Effector CD4-positive, alpha-beta T cell (primary cell): ENCODE results near the gene SPECC1.
"Not testable (repeated sequence)": the region's sequence is repeated elsewhere in the genome, so short reads cannot be mapped to it uniquely, and the experiment has no call there.

Experiments
- DNase-seq: peaks from one replicate; pipeline ENCODE4 v3.0.0-alpha.2; 2020

SPECC1 gene

DNA sequence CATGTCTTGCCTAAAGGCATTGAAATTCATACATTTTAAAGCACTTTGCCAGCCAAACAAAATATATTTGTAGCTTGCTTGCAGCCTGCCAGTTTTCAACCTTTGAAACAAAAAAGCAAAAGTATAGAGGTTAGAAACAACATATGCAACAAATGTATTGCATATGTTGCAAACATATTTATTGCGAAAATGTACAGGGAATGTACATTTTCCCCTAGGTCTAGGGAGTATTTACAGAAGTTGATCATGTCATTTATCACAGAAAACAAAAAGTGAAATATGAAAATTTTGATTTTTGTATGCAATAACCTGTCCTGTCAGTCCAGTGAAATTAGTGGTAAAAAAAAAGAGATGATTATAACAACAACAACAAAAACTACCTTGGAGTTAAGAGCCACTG, 171.5 kb downstream of the SPECC1 start:
- DNase-seq, result no peak

DNA sequence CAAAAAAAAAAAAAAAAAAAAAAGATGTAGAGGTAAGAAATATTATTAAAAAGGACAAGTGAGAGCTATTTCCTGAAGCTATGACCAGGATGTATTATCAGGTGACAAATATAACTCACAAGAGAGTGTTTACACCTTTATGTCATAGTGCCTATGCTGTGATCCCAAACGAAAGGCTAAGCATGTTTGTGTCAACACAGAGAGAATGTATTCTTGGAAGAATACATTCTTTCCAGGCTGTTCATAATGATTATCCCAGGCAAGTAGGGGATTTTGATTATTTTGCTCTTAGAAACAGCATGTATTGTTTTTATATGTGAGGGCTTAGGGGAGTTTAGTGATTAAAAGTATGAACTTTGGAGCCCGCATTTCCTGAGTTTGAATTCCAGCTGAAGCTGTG, 175.0 kb downstream of the SPECC1 start:
- DNase-seq, result no peak

DNA sequence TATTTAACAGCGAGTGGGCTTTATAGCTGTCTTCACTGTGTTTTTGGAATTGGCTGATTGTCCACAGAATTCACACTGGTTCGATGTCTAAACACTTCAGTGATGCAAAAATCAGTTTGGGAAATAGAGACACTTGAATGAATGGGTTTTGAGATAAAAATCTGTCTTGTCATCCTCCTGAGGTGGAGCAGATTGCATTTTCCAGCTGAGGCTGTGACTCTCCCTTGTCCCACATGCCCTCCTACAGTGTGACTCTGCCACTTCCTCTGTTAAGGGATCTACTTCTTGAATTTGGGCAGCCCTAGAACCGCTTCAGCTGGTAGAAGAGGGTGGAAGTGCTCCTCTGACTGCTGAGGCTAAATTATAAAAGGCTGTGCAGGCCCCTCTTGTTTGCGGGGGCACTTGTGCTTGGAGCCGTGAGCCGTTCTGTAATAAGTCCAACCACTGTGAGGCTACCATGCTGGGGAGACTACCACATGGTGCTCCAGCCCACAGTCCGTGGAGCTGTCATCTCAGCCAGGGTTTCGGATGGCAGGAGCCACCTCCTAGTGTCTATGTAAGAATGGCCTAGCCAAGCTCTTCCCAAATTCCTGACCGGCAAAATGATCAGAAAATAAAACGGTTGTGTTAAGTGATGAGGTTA, 175.9 kb downstream of the SPECC1 start:
- no peak for DNase-seq

DNA sequence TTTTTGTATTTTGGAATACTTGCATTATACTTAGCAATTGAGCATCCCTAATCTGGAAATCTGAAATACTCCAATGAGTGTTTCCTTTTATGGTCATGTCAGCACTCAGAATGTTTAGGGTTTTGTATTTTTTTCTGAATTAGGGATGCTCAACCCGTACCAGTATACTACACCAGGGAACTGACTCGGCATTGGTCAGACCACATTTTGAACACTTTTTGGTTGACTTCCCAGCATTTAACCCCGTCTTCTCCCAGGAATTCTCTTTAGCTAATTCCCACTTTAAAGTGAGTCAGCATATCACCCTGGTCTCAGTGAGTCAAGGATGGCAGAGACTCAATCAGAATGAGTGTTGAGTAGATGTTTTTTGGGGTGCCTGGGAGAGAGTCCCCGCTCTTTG, 177.9 kb downstream of the SPECC1 start:
- no peak for DNase-seq

DNA sequence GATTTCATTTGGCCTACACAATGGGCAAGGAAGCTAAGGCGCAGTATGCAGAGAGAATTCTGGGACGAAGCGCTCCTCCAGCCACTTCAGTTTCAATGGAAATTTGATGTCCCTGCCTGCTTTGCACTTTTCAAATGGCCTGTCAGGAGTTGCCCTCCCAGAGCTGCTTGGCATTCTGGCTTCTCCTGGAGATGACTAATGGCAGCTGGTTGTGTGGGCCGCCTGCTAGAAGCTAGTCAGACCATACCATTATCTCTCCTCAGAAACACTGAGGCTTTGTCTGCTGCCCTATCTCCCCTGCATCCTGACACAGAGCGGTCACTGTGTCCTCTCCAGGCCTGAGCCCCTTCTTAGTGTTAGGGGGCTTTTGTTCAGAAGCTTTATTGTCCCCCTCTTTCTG, 180.1 kb downstream of the SPECC1 start:
- DNase-seq, result no peak

DNA sequence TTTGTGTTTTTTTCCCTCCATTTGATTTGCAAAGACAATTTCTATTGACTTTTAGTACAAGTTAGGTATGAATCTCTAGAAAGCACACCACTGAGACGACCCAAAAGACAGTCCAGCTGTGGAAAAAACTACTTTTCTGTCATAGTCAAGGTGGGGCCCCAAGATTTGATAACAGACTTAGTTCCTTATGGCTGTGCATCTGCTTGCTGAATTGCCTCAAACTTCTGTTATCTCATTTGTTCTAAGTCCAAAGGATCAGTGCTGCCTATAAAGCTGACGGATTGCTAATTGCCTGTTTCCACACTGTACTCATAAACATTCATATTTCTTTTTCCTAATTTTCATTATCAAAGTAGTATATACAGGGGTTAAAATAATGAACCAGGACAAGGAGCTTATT, 180.8 kb downstream of the SPECC1 start:
- DNase-seq, result no peak

DNA sequence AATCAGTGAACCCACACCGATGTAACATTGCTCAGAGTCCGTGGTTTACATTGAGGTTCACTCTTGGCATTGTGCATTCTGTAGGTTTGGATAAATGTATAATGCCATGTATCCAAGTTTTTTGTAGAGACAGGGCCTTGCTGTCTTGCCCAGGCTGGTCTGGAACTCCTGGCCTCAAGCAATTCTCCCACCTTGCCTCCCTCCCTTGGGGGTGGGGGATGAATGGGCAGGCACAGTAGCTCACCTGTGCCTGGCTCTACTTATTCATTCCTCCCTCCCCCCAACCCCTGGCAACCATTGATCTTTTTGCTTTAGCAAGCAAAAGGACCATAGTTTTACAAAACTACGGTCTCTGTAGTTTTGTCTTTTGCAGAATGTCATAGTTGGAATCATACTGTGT, 181.4 kb downstream of the SPECC1 start:
- DNase-seq, result no peak

DNA sequence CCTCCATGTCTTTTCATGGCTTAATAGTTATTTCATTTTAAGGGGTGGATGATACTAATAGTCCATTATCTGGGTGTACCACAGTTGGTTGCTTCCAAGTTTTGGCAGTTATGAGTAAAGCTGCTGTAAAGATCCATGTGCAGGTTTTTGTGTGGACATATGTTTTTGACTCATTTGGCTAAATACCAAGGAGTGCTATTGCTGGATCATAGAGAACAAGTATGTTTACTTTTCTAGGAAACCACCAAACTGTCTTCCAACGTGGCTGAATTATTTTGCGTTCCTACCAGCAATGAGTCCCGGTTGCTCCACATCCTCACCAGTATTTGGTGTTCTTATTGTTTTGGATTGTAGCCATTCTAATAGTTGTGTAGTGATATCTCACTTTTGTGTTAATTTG, 181.9 kb downstream of the SPECC1 start:
- no peak for DNase-seq

DNA sequence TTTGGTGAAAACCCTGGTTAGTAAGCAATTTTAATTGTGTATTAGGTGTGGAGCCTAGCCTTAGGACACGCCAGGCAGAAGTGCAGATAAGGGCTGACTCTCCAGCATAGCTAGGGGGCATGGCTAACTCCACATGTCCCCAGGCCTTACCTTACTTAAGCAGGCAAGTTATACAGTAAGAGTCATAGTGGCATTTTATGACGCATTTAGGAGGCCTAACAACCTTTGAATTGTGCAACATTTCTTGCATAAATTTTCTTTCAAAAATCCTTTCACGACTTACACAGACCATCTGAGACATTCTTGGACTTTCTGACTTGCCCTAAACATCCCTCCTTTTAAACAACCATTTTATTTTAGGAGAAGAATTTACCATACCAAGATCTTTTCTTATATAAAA, 187.1 kb downstream of the SPECC1 start:
- not testable (repeated sequence) for DNase-seq

DNA sequence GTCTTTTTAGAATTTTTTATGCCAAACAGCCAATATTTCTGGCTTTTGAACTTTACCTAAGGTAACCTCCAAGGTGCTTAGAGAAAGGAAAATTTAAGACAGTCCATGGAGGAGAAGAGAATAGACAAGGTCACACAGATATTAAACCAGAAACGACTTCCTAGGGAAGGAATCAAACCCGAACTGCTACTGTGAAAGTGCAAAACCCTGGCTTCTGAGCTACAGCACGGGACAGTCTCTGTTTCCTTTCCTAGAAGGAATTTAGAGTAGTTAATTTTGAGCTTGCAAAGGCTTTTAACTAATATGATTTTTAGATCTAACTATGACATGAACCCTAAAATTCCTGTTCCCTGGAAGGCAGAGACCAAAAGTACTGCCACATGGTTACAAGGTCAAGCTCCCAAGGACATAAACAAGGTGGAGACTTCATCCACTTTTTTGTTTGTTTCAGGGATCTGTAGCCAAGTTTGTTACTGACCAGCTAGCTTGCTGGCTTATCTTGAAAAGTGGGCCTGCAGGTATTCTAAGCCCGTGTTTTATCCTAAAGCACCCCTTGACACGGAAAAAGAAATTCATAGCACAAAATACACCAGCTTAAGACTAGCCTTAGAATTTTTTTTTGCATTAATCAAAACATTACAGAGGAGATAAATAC, 188.2 kb downstream of the SPECC1 start:
- no peak for DNase-seq

DNA sequence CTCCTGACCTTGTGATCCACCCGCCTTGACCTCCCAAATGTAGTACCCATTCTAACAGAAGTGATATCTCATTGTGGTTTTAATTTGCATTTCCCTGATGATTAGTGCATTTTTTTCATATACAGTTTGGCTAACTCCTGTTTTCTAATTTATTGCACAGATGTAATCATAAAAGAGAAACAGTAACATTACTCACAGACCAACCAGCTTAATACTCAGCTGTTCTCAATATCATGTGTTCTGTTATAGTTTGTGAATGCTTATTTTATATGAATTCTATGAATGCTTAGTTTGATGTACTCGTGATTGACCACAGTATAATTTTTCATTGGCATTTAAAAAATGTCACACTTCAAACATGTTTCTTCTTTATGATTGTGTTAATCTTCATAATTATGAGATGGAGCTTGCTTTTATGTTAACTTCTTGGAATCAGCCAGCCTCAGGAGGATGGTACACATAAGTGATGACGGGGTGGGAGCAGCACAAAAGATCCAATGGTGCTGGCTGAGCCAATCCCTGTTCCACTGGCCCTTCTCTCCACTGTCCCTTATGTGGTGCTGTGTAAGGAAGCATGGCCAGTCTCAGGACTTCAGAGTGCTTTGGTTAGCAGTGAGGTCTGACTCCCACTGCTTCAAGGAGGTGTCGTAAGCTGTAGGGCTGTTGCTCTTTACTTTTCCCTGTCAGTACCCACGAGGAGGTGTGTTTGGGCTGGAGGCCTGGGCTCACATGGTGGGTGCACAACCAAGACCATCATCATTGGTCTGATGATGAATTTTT, 191.0 kb downstream of the SPECC1 start:
- no peak for DNase-seq

DNA sequence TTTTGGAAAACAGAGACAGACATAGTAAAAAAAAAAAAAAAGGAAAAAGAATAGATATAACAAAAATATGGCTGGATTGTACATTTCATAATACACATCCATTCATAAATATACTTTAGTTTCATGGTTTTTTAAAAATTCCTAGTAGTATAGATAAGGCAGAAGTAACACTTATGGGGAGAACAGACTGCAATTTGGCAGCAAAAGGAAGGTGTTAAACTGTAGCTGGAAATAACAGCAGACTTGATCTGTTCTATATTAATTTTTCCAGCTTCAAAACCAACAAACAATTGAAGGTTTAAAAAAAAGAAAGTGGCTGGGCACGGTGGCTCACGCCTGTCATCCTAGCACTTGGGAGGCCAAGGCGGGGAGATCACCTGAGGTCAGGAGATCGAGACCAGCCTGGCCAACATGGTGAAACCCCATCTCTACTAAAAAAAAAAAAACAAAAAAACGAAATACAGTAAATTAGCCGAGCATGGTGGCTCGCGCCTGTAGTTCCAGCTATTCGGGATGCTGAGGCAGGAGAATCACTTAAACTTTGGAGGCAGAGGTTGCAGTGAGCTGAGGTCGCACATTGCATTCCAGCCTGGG, 191.8 kb downstream of the SPECC1 start:
- no peak for DNase-seq

DNA sequence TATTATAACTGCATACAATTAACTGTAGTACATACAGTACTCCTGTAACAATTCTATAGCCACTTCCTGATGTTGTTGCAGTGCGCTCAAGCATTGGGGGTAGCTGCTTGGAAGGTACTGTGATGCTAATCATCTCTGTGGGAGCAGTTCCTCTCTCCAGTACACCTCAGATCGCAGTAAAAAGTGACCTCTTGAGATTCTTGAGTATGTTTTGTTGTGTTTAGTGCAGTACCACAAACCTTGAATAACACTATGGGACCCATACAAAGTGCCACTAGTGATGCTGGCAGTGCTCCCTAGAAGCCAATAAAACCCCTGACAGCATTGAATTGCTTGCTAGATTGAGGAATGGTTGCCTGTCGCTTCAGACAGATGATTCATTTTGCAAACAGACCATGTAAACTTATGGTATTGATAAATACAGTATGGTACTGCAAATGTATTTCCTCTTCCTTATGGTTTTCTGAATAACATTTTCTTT, 193.0 kb downstream of the SPECC1 start:
- no peak for DNase-seq

DNA sequence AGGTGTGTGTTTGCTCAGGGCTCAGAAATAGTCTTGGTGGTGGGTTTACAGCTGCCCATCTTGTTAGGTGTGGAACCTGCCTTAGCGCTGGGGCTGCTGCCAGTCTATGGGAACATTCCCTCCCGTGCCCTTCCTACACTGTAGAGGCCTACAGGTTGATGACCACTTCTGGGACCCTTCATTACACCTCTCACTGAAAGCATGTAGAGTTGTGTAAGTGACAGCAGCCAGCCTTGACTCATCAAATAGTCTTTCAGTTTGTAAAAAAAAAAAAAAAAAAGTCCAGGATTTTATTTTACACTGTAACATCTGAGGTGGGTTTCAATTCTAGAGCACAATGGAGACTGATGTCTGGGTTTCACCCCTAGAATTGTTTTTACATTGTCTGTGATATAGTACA, 193.9 kb downstream of the SPECC1 start:
- no peak for DNase-seq

DNA sequence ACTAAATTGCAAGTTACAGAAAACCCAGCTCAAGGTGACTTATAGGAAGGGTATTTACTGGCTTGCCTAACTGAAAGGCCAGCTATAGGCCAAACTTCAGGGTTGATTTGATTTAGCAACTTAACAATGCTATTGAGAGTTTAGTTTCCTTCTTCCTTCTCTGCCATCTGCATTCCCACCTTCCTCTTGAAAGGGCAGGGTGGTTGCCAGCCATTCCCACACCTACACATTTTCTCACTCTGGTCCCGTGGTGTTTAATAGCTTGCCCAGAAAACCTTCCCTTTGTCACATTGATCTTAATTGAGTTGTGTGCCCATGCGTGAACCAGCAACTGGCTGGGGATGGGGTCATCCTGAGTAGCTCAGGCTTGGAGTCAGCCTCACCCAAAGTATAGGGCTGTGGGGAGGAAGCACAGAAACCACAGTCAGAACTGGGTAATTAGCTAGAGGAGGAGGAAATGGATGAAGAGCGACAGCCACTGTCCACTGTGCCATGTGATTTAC, 194.7 kb downstream of the SPECC1 start:
- DNase-seq, result no peak

DNA sequence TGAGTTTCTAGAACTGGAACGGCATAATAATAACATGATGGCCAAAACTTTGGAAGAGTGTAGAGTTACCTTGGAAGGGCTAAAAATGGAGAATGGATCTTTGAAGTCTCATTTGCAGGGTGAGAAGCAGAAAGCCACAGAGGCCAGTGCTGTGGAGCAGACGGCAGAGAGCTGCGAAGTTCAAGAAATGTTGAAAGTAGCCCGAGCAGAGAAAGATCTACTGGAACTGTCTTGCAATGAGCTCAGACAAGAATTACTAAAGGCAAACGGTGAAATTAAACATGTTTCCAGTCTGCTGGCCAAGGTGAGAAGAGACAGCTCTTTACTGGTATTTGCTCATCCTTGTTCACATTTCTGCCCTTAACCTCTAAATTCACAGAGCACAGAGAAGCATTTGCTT, 196.4 kb downstream of the SPECC1 start:
- no peak for DNase-seq

DNA sequence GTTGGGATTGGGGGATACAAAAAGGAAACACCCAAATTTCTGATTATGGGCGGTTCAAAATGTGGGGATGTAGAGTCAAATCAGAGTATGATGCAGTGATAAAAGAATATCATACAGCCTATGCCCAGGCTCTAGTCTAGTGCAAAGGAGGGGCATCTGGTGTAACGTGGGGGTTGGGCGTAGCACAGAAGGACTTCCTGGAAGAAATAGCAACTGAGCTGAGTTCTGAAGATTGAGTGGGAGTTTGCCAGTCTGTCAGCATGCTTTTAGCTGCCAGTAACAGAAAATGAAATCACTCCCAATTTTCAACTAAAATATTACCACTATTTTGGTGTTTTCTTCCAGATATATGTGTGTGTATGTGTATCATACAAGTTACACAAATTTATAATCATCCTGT, 196.9 kb downstream of the SPECC1 start:
- DNase-seq, result no peak

DNA sequence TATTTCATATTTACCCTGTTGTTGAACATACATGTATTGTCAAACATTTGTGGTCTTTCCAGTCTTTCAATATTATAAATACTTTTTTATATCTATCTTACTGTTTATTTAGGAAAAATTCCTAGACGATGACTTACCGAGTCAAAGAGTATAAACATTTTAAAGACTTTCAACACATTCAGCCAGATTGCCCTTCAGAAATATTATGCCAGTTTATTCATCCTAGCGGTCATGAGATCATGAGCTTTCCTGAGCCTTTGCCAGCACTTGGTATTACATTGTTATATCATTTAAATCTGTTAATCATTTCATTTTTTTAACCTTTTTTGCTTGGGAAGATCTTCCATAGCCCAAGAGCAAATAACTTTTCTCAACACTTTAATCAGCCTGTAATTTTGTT, 197.4 kb downstream of the SPECC1 start:
- DNase-seq, result no peak

DNA sequence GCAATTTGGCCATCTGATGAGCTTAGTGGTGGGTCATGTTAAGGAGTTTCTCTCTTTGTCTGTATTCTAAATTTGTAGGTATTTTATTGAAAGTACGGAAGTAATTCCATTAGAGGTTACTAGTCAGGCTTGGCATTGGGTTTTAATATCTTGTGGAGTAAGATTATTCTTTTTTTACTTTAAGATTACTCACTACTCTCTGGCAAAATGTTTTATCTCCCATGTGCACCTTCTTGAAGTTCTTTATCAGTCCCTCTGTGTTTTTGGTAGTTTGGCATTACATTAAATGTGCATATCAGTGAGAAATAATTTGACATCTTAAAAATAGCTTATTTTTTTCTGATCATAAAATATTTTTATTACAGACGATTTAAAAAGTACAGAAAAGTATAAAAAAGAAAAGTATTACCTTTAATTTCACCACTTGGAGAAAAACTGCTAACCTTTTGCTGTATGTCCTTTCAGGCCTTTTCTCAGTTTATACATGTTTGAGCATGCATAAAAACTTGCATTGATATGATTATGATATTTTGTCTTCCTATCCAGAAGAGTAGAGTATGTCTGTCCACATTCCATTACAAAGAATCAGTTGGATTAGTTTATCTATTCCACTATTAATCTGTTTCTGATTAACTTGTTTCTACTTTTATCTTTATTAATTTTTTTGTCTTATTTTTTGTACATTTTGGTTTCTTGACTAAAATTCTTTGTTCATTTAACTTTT, 198.3 kb downstream of the SPECC1 start:
- no peak for DNase-seq

DNA sequence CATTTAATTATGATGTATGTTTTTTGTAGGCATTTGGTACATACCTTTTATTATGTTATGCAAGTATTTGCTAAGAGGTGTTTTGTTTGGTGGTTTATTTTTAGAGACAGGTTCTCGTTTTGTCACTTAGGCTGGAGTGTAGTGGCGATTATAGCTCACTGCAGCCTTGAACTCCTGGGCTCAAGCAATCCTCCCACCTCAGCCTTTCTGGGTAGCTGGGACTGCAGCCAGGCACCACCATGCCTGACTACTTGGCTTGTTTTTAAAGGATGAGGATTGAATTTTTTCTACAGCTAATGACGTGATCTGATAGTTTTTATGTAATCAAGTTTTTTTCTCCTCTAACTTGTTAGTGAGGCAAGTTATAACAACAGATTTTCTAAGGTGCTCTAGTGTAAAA, 199.6 kb downstream of the SPECC1 start:
- DNase-seq, result no peak

DNA sequence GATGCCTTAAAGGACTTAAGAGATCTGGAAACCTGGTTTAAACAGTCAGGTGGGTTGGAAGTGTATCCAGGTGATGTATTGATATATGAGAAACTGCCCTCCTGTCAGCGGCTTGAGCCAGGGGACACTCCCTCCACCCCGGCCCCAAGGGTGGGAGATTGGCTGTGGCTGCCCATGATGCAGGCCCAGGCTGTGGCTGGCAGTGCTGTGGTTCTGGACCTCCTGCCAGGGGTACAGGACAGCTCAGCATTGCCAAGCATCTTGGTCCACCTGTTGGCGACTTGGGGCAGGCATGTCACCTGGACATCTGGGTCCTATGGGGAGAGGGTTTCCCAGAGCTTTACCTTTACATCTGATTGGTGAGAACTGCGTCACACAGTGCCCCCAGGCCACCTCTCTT, 201.0 kb downstream of the SPECC1 start:
- no peak for DNase-seq

DNA sequence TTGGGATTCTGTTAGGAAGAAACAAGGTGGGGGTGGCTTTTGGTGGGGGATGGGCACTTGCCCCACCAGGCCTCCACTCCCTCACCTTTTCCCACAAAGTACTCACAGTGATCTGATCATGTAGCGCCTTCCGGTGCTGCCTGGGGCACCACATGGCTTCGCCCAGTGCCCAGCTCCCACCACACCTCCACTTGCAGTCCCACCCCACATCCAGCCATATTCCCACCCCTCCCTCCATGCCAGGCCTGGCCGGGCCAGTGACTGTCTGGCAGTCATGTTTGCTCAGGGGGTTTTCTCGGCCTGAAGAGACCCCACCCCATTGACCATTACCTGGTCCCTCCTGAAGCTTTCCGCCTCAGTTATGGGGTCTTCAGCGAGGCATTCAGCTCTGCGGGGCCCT, 201.5 kb downstream of the SPECC1 start:
- DNase-seq, result no peak

DNA sequence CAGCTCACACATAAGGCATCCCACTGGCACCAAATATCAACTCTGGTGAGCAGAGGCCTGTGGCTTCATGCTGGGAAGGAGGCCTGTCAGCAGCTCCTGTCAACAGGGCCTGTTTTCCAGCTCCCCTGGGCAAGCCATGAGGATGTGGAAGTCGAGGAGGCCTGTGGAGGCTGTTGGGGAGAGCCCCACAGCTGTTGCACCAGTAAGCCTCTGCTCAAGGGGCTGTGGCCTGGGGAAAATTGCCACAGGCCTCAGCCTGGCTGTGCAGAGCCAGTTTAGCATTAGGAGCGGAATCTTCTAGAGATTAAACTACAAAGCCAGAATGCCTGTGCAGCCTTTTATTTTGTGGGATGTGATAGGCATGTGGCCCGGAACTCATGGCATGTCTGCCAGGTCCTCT, 202.1 kb downstream of the SPECC1 start:
- no peak for DNase-seq
